OCI-LY1 (cell line): ENCODE data around the gene HMOX1.

Experiments used
- H2AFZ ChIP-seq: fragments of 200-600 bp; sonication (generic), shearing (Covaris generic); 2 replicates; pipeline ENCODE4 v1.6.0; 2014; ENCODE audit warnings: antibody characterized with exemption, mild to moderate bottlenecking, low read length
- H3F3A ChIP-seq: fragments of 200-600 bp; sonication (generic), shearing (Covaris generic); 2 replicates; pipeline ENCODE4 v1.6.0; 2014; ENCODE audit warnings: mild to moderate bottlenecking, antibody characterized with exemption, low read length, moderate library complexity; ENCODE audit not compliant: insufficient read depth
- H3K27ac ChIP-seq: fragments of 200-600 bp; sonication (generic); 2 replicates; pipeline ENCODE4 v1.5.1; 2014; ENCODE audit warnings: low read length, mixed run types, mild to moderate bottlenecking, low read depth; ENCODE audit not compliant: poor library complexity, severe bottlenecking
- H3K27me3 ChIP-seq: fragments of 200-600 bp; sonication (generic); 2 replicates; pipeline ENCODE4 v1.6.0; 2014; ENCODE audit warnings: antibody characterized with exemption, mild to moderate bottlenecking, low read length, moderate library complexity; ENCODE audit not compliant: insufficient read depth
- H3K36me3 ChIP-seq: fragments of 200-600 bp; sonication (generic); 2 replicates; pipeline ENCODE4 v1.6.1; 2014; ENCODE audit warnings: mild to moderate bottlenecking, antibody characterized with exemption, low read length, moderate library complexity, mixed read lengths; ENCODE audit not compliant: insufficient read depth
- H3K4me1 ChIP-seq: fragments of 200-600 bp; sonication (generic); 2 replicates; pipeline ENCODE4 v1.5.1; 2014; ENCODE audit warnings: mild to moderate bottlenecking, low read length, moderate library complexity; ENCODE audit not compliant: insufficient read depth, severe bottlenecking
- H3K4me2 ChIP-seq: fragments of 200-600 bp; sonication (generic), shearing (Covaris generic); 2 replicates; pipeline ENCODE4 v1.6.1; 2014; ENCODE audit warnings: low read length
- H3K4me3 ChIP-seq: fragments of 200-600 bp; sonication (generic); 2 replicates; pipeline ENCODE4 v1.5.1; 2014; ENCODE audit warnings: low read length, low read depth, mild to moderate bottlenecking, mixed read lengths; ENCODE audit not compliant: poor library complexity, severe bottlenecking
- H3K79me2 ChIP-seq: fragments of 200-600 bp; shearing (Covaris generic); 2 replicates; pipeline ENCODE4 v1.6.1; 2016; ENCODE audit warnings: mixed run types, low read length, mixed read lengths; ENCODE audit not compliant: insufficient read depth
- H3K9ac ChIP-seq: fragments of 200-600 bp; sonication (generic), shearing (Covaris generic); 2 replicates; pipeline ENCODE4 v1.6.1; 2014; ENCODE audit warnings: mild to moderate bottlenecking, low read length, mixed read lengths
- H3K9me2 ChIP-seq: fragments of 200-600 bp; sonication (generic), shearing (Covaris generic); 2 replicates; pipeline ENCODE4 v1.6.1; 2014; ENCODE audit warnings: low read depth, mild to moderate bottlenecking, low read length, mixed read lengths
- H3K9me3 ChIP-seq: fragments of 200-600 bp; shearing (Covaris generic); 2 replicates; pipeline ENCODE4 v1.6.1; 2014; ENCODE audit warnings: low read length, mixed read lengths
- H4K20me1 ChIP-seq: fragments of 200-600 bp; sonication (generic), shearing (Covaris generic); 2 replicates; pipeline ENCODE4 v1.6.0; 2016; ENCODE audit warnings: mild to moderate bottlenecking, low read length; ENCODE audit not compliant: insufficient read depth
- CTCF ChIP-seq: fragments of 200-600 bp; sonication (generic), shearing (Covaris generic); IDR thresholded peaks from 2 replicates; pipeline ENCODE4 v1.5.1; 2017; ENCODE audit warnings: mild to moderate bottlenecking, antibody characterized with exemption, low read length, moderate library complexity, mixed read lengths
- EZH2 ChIP-seq: fragments of 200-600 bp; sonication (generic), shearing (Covaris generic); IDR thresholded peaks from 2 replicates; pipeline ENCODE4 v1.8.0; 2017; ENCODE audit warnings: borderline replicate concordance, mixed run types, mild to moderate bottlenecking, antibody characterized with exemption, low read length, moderate library complexity, mixed read lengths

HMOX1 gene

GRCh38 chr22:35397095-35397904, 16.4 kb downstream of the HMOX1 start:
- H3K4me1 ChIP-seq: peaks cover 57% of the 10 kb centered on the region
- H4K20me1 ChIP-seq: no peaks in the 10 kb centered on the region
- peak overlapping the region; percentile 44 for H3K4me2 ChIP-seq
- H3K27me3 ChIP-seq: no peaks in the 10 kb centered on the region
- H3K4me3 ChIP-seq: no peak overlapping the region
- H3K9me2 ChIP-seq: no peaks in the 10 kb centered on the region
- H2AFZ ChIP-seq: no peak overlapping the region
- H3K9me3 ChIP-seq: no peaks in the 10 kb centered on the region
- TF ChIP-seq EZH2 (no peak), CTCF (no peak)
- H3K9ac ChIP-seq: peak overlapping the region; percentile 18; the same call in 1 of the 2 replicates
- no peaks in the 10 kb centered on the region for H3F3A ChIP-seq
- peaks cover 12% of the 10 kb centered on the region; the same call in 1 of the 2 replicates for H3K36me3 ChIP-seq
- peak overlapping the region; percentile 96 for H3K27ac ChIP-seq
- peaks cover 13% of the 10 kb centered on the region for H3K79me2 ChIP-seq

- peak overlapping the region; percentile 97; the same call in 1 of the 2 replicates for H3K4me2 ChIP-seq
- H3K79me2 ChIP-seq: peaks cover 13% of the 10 kb centered on the region
- peak overlapping the region; percentile 96 for H3K27ac ChIP-seq
- H4K20me1 ChIP-seq: no peaks in the 10 kb centered on the region
- H3K27me3 ChIP-seq: no peaks in the 10 kb centered on the region
- no peak overlapping the region; the same call in 1 of the 2 replicates for H3K9ac ChIP-seq
- no peaks in the 10 kb centered on the region for H3K9me2 ChIP-seq
- H3K36me3 ChIP-seq: peaks cover 25% of the 10 kb centered on the region
- H3K4me3 ChIP-seq: peak overlapping the region; percentile 90
- H3K9me3 ChIP-seq: no peaks in the 10 kb centered on the region
- H3F3A ChIP-seq: no peaks in the 10 kb centered on the region
- no peak overlapping the region for H2AFZ ChIP-seq
- H3K4me1 ChIP-seq: peaks cover 63% of the 10 kb centered on the region
- no peak for TF ChIP-seq CTCF
- TF ChIP-seq EZH2: no peak
Observed at GRCh38 chr22:35398591-35398973, 17.7 kb downstream of the HMOX1 start.

- no peaks in the 10 kb centered on the region for H3K9me3 ChIP-seq
- peak overlapping the region; percentile 96 for H3K27ac ChIP-seq
- peak overlapping the region; percentile 97 for H3K4me2 ChIP-seq
- no peaks in the 10 kb centered on the region for H3F3A ChIP-seq
- H3K36me3 ChIP-seq: peaks cover 31% of the 10 kb centered on the region
- H3K4me3 ChIP-seq: peak overlapping the region; percentile 90
- H3K79me2 ChIP-seq: peaks cover 13% of the 10 kb centered on the region
- no peaks in the 10 kb centered on the region for H3K9me2 ChIP-seq
- H3K4me1 ChIP-seq: peaks cover 60% of the 10 kb centered on the region
- peak overlapping the region; percentile 99 for H3K9ac ChIP-seq
- H3K27me3 ChIP-seq: no peaks in the 10 kb centered on the region
- no peak overlapping the region for H2AFZ ChIP-seq
- TF ChIP-seq EZH2 (no peak), CTCF (no peak)
- H4K20me1 ChIP-seq: no peaks in the 10 kb centered on the region
Observed at GRCh38 chr22:35399114-35399677, 18.3 kb downstream of the HMOX1 start.
